Hematopoietic multipotent progenitor cell treated with erythropoietin and hydrocortisone succinate and interleukin-3 and kit ligand, for 4 days (in vitro differentiated cells): ENCODE data around the gene HIPK2.

Experiments used
- DNase-seq: peaks from one replicate; pipeline ENCODE4 v3.0.0-alpha.2; 2015

HIPK2 gene

GRCh38 chr7:139560199-139560598 lies 217.6 kb downstream of the HIPK2 start:
- no peak for DNase-seq

GRCh38 chr7:139559364-139560105 lies 218.3 kb downstream of the HIPK2 start:
- no peak for DNase-seq

DNA sequence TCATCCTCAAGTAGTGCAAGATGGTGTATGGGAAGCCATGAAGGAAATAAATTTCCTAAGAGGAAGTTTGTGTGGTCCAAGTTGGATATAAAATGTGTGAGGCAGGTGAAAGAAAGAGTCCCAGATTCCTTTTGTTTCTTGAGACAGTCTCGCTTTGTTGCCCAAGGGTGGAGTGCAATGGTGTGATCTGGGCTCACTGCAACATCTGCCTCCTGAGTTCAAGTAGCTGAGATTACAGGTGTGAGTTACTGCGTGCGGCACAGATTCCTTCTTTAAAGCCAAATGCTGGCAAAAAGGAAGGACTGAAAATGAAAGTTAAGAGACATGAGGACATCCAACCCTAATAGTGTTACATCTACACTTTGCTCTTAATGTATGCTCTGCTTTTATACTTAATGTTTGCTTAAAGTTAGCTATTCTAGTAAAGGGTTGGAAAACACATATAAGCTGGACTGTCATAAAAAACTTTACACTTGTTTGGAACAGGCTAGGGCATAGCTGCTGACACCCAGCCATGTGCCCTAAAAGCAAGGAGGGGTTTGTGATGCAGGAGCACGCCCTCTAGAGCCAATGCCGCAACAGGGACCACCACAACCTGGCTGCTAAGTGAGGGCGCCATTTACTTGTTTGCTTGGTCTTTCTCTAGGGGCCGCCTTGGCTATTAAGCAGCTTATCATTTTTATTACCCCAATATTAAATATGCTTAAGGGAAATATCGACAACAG lies 219.8 kb downstream of the HIPK2 start:
- no peak for DNase-seq

DNA sequence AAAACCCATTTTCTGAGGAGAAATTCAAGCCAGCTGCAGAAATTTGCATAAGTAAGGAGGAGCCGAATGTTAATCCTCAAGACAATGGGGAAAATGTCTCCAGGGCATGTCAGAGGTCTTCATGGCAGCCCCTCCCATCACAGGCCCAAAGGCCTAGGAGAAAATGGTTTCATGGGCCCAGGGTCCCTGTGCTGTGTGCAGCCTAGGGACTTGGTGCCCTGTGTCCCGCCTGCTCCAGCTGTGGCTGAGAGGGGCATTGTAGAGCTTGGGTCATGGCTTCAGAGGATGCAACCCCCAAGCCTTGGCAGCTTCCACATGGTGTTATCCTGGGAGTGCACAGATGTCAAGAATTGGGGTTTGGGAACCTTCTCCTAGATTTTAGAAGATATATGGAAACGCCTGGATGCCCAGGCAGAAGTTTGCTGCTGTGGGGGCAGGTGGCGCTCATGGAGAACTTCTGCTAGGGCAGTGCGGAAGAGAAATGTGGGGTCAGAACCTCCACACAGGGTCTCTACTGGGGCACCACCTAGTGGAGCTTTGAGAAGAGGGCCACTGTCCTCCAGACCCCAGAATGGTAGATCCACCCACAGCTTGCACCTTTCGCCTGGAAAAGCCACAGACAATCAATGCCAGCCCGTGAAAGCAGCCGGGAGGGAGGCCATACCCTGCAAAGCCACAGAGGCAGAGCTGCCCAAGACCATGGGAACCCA lies 223.7 kb downstream of the HIPK2 start:
- DNase-seq, result peak; percentile 42

DNA sequence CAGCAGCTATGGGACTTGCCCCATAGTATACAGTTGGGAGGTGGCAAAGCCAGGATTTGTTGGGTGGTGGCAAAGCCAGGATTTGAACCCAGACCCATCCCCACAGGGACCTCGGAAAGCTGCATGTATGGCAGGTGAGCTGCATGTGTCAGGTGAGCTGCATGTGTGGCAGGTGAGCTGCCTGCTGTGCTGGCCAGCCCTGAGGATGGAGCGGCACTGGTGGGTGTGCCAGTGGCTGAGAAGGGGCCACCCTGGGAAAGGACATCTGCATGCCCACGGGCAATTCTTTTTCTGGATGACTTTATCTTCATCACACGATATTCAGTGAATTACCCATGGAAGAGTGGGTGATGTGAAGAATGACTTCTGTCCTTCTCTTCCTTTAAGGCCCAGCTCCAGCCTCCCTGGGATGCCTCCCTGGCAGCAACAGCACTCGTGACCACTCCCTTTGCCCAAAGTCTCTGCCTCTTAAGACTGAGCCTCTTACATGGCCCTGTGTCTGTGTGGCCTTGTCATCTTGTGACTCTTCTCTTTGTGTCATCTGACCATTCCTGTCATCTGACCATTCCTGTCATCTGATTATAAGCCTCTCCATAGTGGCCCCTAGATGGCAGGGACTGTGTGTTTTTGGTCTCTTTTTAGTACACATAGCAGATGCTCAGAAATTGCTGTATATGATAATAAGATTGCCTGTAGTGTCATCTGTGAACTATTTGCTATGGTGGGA lies 229.3 kb downstream of the HIPK2 start:
- DNase-seq, result no peak

- DNase-seq, result no peak
These were observed 233.2 kb downstream of the HIPK2 start for GRCh38 chr7:139544645-139545044.

DNA sequence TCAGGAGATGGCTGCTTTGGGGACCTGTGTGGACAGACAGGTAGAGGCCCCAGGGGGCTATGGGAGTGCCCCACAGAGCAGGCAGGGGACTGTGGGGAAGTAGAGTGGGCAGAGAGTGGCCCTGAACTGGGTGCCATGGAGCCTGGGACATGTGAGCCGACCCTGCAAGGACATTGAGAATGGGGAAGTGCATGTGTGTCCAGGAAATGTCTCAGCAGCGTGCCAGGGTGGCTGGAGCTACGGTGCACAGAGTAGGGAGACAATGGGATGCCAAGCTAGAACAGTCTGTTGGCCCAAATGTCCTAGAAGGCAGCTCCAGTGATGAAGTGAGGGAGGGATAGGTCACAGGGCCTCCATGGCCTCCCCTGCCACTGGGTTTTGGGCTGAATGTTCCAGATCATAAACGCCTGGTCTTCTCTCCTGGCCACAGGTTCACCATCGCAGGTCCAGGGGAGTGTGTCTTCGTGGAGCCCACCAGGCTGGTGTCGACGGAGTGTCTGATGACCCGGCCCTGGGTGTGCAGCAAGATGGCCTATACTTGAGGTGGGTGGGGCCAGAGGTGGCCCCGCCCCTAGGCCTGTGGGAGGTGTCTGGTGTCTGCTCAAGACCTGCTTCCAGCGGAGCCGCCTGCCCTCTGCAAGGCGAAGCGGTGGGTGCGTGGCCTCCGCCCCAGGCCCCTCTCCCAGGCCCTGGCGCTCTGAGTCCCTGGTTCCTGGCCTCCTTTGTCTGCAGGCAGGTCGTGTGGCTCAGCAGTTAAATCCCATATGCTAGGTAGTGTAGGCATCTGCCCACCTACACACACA lies 233.8 kb downstream of the HIPK2 start:
- peak; percentile 50 for DNase-seq

DNA sequence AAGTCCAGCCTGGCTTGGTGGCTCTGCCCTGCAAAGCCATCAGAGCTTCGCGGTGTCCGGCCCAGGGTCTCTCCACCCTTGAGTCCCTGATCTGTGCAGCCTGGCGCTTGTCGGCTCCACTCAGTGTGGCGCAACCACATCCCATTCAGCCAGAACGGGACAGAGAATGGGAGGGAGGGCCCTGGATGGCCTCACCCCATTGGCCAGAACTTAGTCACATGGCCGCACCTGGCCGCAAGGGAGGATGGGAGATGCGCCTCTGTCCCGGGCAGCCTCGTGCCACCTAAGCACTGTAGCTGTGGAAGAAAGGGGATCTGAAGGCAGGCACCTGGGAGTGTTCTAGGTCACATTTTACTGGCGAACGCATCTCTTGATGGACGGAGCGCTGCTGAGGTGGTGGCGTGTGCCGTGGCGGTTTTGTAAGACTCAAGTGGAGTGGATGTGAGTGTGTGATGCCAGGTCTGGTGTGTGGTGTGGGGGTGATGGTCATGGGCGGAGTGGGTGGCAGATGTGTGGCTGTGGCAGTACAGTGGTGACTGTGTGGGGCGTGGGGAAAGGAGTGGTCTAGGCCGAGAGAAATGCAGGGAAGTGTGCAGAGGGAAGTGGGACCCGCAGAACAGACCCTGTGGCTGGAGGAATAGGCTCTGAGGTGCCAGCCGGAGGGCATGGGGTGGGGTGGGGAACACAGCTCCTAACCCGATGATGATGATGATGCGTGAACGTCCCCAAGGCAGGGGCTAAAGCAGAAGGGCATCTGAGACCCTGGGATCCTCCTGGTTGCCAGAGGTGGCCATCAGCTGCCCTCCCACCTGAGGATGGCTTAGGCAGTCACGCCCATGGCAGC lies 235.3 kb downstream of the HIPK2 start:
- no peak for DNase-seq

DNA sequence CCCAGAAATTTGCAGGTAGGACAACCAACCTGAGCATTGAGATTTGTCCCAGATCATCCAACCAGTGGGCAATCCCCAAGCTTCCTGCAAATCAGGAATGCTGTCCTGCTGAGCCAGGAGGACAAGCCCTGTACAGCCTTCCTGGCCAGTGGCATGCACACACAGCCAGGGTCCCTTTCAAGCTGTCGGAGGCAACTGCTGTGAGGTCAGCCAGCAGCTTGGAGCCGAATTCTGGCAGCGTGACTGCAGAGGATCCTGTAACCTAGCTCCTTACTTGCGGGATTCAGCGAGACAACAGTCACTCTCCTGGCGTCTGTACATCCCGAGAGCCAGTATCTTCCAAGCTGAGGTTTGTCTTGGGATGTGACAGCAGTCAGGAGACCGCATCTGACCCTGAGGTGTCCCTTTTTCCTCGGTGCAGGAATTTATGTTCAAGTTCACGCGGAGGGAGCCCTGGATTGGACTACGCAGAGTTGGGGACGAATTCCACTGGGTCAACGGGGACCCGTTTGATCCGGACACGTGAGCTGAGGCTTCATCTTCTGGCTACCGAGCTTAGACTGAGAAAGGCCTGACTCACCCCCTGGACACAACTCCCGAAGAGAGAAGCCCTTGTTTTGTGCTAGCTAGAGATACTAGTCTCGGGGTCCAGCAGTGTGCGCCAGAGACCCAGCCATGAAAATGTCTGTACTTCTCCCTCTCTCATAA lies 236.0 kb downstream of the HIPK2 start:
- no peak for DNase-seq

- no peak for DNase-seq
These were observed 237.6 kb downstream of the HIPK2 start for GRCh38 chr7:139540203-139540602.

DNA sequence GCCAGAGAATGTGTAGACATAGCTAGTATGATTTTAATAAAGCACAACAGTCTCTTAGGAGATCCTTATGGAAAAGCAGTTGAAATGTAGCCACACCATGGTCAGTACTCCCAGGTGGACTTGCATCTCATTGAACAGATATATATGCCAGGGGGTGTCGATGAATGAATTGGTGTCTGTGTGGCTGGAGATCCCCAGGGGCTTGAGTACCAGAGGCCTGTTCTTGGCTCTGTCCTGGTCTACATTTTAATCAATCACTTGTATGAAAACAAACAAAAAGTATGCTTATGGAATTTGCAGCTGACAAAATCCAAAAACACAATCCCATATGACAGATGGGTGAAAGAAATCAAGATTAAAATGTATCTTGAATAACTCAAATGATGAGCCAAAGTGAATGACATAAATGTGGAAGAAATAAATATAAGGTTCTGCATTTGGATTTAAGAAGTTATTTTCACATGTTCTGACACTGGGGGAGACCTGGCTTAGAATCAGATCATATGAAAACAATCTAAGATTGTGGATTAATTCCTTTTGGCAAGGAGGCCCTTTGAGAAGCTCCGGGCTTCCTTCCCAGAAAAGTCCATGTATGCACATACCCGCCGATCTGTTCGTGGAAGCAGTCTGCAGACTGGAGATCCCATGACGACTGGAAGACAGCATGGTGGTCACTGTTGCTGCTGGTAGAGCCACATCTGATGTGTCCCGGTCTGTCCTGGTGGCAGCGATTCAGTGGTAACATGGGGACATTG lies 238.7 kb downstream of the HIPK2 start:
- no peak for DNase-seq

- DNase-seq, result no peak
These were observed 241.6 kb downstream of the HIPK2 start for GRCh38 chr7:139536152-139536551.

DNA sequence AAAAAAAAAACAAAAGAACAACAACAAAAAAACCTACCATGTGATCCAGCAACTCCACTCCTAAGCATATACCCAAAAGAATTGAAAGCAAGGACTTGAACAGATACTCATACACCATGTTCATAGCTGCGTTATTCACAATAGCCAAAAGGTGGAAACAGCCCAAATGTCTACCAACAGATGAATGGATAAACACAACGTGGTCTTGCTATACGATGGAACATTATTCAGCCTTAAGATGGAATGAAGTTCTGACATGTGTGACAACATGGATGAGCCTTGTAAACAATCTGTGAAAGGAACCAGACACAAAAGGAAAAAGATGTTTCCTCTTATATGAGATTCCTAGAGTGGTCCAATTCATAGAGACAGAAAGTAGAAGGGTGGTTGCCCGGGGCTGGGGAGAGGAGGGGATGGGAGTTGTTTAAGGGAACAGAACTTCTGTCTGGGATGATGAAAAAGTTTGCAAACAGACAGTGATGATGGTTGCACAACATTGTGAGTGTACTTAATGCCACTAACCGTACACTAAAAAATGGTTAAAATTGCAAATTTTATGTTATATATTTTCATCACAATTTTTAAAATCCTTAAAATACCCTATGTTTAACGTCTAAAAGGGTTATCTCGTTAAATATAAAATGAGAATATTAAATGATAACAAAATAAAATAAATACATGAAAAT lies 242.7 kb downstream of the HIPK2 start:
- no peak for DNase-seq

DNA sequence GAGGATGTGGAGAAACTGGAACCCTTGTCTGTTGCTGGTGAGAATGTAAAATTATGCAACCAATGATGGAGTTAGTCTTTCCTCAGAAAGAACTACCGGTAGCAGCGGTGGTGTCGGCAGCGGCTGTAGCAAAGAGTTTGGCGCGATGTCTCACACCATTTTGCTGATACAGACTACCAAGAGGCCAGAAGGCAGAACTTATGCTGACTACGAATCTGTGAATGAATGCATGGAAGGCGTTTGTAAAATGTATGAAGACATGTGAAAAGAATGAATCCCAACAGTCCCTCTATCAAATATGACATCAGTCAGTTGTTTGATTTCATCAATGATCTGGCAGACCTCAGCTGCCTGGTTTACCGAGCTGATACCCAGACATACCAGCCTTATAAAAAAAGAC lies 243.7 kb downstream of the HIPK2 start:
- no peak for DNase-seq

GRCh38 chr7:139532636-139533155 lies 245.1 kb downstream of the HIPK2 start:
- DNase-seq, result no peak

GRCh38 chr7:139531094-139531493 lies 246.7 kb downstream of the HIPK2 start:
- DNase-seq, result no peak

DNA sequence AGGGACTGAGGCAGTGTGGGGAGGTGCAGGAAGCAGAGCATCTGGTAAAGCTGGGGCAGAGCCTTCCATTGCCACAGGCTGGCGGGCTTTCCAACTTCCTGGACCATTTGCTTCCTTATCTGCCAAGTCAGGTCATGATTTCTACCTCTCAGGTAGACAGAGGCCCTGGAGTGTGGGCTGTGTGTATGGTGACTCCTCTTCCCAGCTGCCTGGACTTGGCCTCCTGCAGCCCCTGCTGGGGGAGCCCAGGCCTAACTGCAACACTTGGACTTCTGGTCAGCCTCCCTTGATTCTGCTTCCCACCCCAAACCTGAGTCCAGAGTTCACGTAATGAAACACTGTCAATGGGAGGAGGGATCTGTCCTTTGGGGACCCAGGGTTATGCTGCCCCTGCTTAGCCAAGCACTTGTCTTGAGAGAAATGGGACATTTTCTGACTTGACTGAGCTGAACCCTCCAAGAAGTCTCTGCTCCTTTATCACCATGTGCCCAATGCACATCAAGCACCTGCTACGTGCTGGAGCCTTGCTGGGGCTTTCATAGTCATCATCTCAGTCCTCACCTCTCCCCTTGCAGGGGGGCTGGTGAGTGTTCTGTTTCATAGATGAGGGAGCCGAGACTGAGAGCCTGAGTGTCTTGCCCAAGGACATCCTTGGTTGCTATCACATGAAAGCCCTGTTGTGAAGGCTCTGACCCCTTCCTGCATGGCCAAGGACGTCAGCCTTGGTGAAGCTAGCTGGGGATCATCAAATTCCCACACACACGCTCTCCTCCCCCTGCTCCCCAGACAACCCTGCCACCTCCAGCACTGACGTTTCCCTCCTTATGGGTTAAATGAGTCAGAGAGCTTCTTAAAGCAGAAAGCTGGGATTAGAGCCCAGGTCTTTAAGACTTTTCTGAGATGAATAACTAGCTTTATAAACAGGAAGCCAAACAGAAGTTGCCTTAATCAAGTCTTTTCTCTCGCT lies 250.9 kb downstream of the HIPK2 start:
- DNase-seq, result no peak

- DNase-seq, result no peak
These were observed 252.0 kb downstream of the HIPK2 start for GRCh38 chr7:139525750-139526149.
